Stimulated activated CD4-positive, alpha-beta T cell treated with anti-CD3 and anti-CD28 coated beads, Interleukin-2, amount 100 ng/mL, for 4 hours (primary cell): ENCODE measurements around the gene NIPAL4.
"Not testable (repeated sequence)": the region's sequence is repeated elsewhere in the genome, so short reads cannot be mapped to it uniquely, and the experiment has no call there.

Source experiments
- DNase-seq: peaks from one replicate; pipeline ENCODE4 v3.0.0-alpha.2; 2020; ENCODE audit warnings: low read depth

Gene NIPAL4

GRCh38 chr5:157459715-157460599 is at the start of gene NIPAL4:
NIPAL4 (plus strand) TSS chr5:157460213; CDS start chr5:157460321, 108 bp downstream.
- peak; percentile 43 for DNase-seq

GRCh38 chr5:157415838-157416237 is 44.2 kb upstream of the NIPAL4 start:
- no peak for DNase-seq

- DNase-seq: not testable (repeated sequence)
Observed at GRCh38 chr5:157419521-157419920, 40.5 kb upstream of the NIPAL4 start.

GRCh38 chr5:157429920-157430319 is 30.1 kb upstream of the NIPAL4 start:
- DNase-seq: not testable (repeated sequence)

GRCh38 chr5:157431544-157432200 is 28.3 kb upstream of the NIPAL4 start:
- peak; percentile 9 for DNase-seq

GRCh38 chr5:157434096-157434495 is 25.9 kb upstream of the NIPAL4 start:
- DNase-seq: no peak

GRCh38 chr5:157443041-157443549 is 16.9 kb upstream of the NIPAL4 start:
- DNase-seq: no peak

GRCh38 chr5:157444224-157444623 is 15.8 kb upstream of the NIPAL4 start:
- no peak for DNase-seq

- no peak for DNase-seq
Observed at GRCh38 chr5:157445745-157446411, 14.1 kb upstream of the NIPAL4 start.

- no peak for DNase-seq
Observed at GRCh38 chr5:157446412-157446935, 13.5 kb upstream of the NIPAL4 start.

- no peak for DNase-seq
Observed at GRCh38 chr5:157447201-157447637, 12.8 kb upstream of the NIPAL4 start.

- DNase-seq: no peak
Observed at GRCh38 chr5:157449011-157449723, 10.8 kb upstream of the NIPAL4 start.

GRCh38 chr5:157450024-157450423 is 10.0 kb upstream of the NIPAL4 start:
- DNase-seq: no peak

- no peak for DNase-seq
Observed at GRCh38 chr5:157451806-157452205, 8.2 kb upstream of the NIPAL4 start.

- no peak for DNase-seq
Observed at GRCh38 chr5:157454273-157454672, 5.7 kb upstream of the NIPAL4 start.

GRCh38 chr5:157455057-157455456 is 5.0 kb upstream of the NIPAL4 start:
- DNase-seq: no peak

GRCh38 chr5:157456301-157456700 is 3.7 kb upstream of the NIPAL4 start:
- DNase-seq: no peak

GRCh38 chr5:157457391-157457790 is 2.6 kb upstream of the NIPAL4 start:
- no peak for DNase-seq

- DNase-seq: no peak
Observed at GRCh38 chr5:157458835-157459234, 1.2 kb upstream of the NIPAL4 start.

GRCh38 chr5:157460921-157461792 is 1.1 kb downstream of the NIPAL4 start:
- no peak for DNase-seq

GRCh38 chr5:157463081-157463480 is 3.1 kb downstream of the NIPAL4 start:
- DNase-seq: no peak
